GM23338 (cell line): ENCODE results near the gene CHCHD5.

Experiments used
- CREB1 ChIP-seq: fragments of 250-450 bp; sonication (Bioruptor Pico); IDR thresholded peaks from 2 replicates; pipeline ENCODE4 v1.5.0; 2020; ENCODE audit warnings: low read depth, mild to moderate bottlenecking, moderate library complexity
- EZH2 ChIP-seq: fragments of 200-600 bp; sonication (generic); IDR thresholded peaks from one replicate; pipeline ENCODE4 v1.8.0; 2017; ENCODE audit warnings: antibody characterized with exemption, mild to moderate bottlenecking, low read depth; ENCODE audit not compliant: unreplicated experiment
- EZH2phosphoT487 ChIP-seq: fragments of 200-600 bp; sonication (generic); IDR thresholded peaks from one replicate; pipeline ENCODE4 v1.8.1; 2018; ENCODE audit warnings: antibody characterized with exemption; ENCODE audit not compliant: unreplicated experiment
- JUNB ChIP-seq: IDR thresholded peaks from one replicate; pipeline ENCODE4 v1.6.1; 2016; ENCODE audit warnings: antibody characterized with exemption; ENCODE audit not compliant: unreplicated experiment
- NANOG ChIP-seq: IDR thresholded peaks from 2 replicates; pipeline ENCODE4 v1.6.1; 2016; ENCODE audit warnings: antibody characterized with exemption, borderline replicate concordance
- POLR2AphosphoS5 ChIP-seq: IDR thresholded peaks from 2 replicates; pipeline ENCODE4 v1.6.1; 2016; ENCODE audit warnings: antibody characterized with exemption, low read depth
- STAT1 ChIP-seq: IDR thresholded peaks from one replicate; pipeline ENCODE4 v1.6.1; 2016; ENCODE audit warnings: antibody characterized with exemption; ENCODE audit not compliant: unreplicated experiment
- ZNF114 ChIP-seq: fragments of 250-450 bp; sonication (Bioruptor Pico); IDR thresholded peaks from 2 replicates; pipeline ENCODE4 v1.5.0; 2020; ENCODE audit warnings: mild to moderate bottlenecking, moderate library complexity
- ZNF331 ChIP-seq: fragments of 250-450 bp; sonication (Bioruptor Pico); IDR thresholded peaks from 2 replicates; pipeline ENCODE4 v1.5.0; 2020; ENCODE audit warnings: low read depth, mild to moderate bottlenecking, moderate library complexity
- TF ChIP-seq, protein P1 (sequence below), 2 experiments: fragments of 200-600 bp in 1 of 2; sonication (generic) in 1 of 2; conservative IDR thresholded peaks; 2 replicates each; pipeline versions ENCODE4 v1.5.1 to v1.6.1; 2016 to 2017; ENCODE audit warnings: antibody characterized with exemption in 2 of 2, low read depth in 2 of 2, mild to moderate bottlenecking in 2 of 2, moderate library complexity in 1 of 2
- TF ChIP-seq, protein P2 (sequence below): IDR thresholded peaks from one replicate; pipeline ENCODE4 v1.6.1; 2018; ENCODE audit warnings: antibody characterized with exemption; ENCODE audit not compliant: unreplicated experiment
- TF ChIP-seq, protein P3 (sequence below): IDR thresholded peaks from 2 replicates; pipeline ENCODE4 v1.6.1; 2016; ENCODE audit warnings: antibody characterized with exemption

DNA sequence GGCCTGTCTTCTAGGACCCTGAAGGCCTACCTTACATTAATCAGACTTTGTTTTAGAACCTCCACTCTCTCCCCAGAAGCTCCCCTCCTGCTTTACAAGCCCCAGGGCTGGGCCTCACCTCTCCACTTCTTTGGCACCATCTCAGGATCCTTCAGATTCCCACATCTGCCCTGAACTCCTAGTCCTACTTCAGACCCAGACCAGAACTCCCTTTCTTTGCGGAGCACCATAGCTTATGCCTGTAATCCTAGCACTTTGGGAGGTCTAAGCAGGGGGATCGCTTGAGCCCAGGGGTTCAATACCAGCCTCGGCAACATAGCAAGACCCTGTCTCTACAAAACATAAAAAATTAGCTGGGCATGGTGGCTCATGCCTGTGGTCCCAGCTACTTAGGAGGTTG lies 991 bp downstream of the CHCHD5 start:
- TF ChIP-seq, protein P1, sequence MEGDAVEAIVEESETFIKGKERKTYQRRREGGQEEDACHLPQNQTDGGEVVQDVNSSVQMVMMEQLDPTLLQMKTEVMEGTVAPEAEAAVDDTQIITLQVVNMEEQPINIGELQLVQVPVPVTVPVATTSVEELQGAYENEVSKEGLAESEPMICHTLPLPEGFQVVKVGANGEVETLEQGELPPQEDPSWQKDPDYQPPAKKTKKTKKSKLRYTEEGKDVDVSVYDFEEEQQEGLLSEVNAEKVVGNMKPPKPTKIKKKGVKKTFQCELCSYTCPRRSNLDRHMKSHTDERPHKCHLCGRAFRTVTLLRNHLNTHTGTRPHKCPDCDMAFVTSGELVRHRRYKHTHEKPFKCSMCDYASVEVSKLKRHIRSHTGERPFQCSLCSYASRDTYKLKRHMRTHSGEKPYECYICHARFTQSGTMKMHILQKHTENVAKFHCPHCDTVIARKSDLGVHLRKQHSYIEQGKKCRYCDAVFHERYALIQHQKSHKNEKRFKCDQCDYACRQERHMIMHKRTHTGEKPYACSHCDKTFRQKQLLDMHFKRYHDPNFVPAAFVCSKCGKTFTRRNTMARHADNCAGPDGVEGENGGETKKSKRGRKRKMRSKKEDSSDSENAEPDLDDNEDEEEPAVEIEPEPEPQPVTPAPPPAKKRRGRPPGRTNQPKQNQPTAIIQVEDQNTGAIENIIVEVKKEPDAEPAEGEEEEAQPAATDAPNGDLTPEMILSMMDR (conservative IDR thresholded peaks at IDR 0.05; ENCODE audit: low read depth in 2 of 2), result no peak
- no peak for TF ChIP-seq JUNB
- TF ChIP-seq EZH2phosphoT487, result no peak
- TF ChIP-seq EZH2, result no peak
- TF ChIP-seq, protein P2, sequence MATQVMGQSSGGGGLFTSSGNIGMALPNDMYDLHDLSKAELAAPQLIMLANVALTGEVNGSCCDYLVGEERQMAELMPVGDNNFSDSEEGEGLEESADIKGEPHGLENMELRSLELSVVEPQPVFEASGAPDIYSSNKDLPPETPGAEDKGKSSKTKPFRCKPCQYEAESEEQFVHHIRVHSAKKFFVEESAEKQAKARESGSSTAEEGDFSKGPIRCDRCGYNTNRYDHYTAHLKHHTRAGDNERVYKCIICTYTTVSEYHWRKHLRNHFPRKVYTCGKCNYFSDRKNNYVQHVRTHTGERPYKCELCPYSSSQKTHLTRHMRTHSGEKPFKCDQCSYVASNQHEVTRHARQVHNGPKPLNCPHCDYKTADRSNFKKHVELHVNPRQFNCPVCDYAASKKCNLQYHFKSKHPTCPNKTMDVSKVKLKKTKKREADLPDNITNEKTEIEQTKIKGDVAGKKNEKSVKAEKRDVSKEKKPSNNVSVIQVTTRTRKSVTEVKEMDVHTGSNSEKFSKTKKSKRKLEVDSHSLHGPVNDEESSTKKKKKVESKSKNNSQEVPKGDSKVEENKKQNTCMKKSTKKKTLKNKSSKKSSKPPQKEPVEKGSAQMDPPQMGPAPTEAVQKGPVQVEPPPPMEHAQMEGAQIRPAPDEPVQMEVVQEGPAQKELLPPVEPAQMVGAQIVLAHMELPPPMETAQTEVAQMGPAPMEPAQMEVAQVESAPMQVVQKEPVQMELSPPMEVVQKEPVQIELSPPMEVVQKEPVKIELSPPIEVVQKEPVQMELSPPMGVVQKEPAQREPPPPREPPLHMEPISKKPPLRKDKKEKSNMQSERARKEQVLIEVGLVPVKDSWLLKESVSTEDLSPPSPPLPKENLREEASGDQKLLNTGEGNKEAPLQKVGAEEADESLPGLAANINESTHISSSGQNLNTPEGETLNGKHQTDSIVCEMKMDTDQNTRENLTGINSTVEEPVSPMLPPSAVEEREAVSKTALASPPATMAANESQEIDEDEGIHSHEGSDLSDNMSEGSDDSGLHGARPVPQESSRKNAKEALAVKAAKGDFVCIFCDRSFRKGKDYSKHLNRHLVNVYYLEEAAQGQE, result no peak
- no peak for TF ChIP-seq POLR2AphosphoS5
- TF ChIP-seq, protein P3, sequence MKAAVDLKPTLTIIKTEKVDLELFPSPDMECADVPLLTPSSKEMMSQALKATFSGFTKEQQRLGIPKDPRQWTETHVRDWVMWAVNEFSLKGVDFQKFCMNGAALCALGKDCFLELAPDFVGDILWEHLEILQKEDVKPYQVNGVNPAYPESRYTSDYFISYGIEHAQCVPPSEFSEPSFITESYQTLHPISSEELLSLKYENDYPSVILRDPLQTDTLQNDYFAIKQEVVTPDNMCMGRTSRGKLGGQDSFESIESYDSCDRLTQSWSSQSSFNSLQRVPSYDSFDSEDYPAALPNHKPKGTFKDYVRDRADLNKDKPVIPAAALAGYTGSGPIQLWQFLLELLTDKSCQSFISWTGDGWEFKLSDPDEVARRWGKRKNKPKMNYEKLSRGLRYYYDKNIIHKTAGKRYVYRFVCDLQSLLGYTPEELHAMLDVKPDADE, result no peak
- TF ChIP-seq NANOG, result no peak
- no peak for TF ChIP-seq CREB1 (CRISPR knock-in tag)
- no peak for TF ChIP-seq ZNF114 (CRISPR knock-in tag)
- no peak for TF ChIP-seq ZNF331 (CRISPR knock-in tag)
- no peak for TF ChIP-seq STAT1
